Measurements from ENCODE around the gene RAI1. TPM values are rescaled to one million over a fixed set of nuclear protein-coding genes. Genes with fewer than 3 reads are reported as not detected.

The RAI1 gene
- total RNA-seq, 2 experiments from 2014 or later: 17.1 to 49.4 TPM

GRCh38 chr17:17792551-17793377, 111.5 kb downstream of the RAI1 start:
- Histone ChIP-seq H3K9me2 (ENCODE audit: insufficient read depth, low read length) (no peaks in the 10 kb centered on the region), H3K79me2 (ENCODE audit: insufficient read depth, low read depth, low read length) (no peaks in the 10 kb centered on the region), H4K20me1 (ENCODE audit: insufficient read depth, low read length) (no peaks in the 10 kb centered on the region), H3K4me1 (ENCODE audit: insufficient read depth, low read length, poor library complexity, severe bottlenecking) (no peaks in the 10 kb centered on the region), H3K4me3 (ENCODE audit: low read depth, low read length, poor library complexity, severe bottlenecking) (no peak overlapping the region), H3K36me3 (ENCODE audit: insufficient read depth, low read length) (peaks cover 37% of the 10 kb centered on the region), H2AFZ (ENCODE audit: low read length) (no peak overlapping the region), H3K9me3 (ENCODE audit: low read length) (no peaks in the 10 kb centered on the region), H3K27ac (ENCODE audit: low read depth, low read length, poor library complexity, severe bottlenecking) (no peak overlapping the region), H3K4me2 (ENCODE audit: low read length) (no peak overlapping the region)
- DNase-seq (ENCODE audit: low spot score): no peak
- intact Hi-C loops (cut with micrococcal nuclease; ENCODE audit: unreplicated experiment): no loop called here
- CTCF ChIA-PET (ENCODE audit: unreplicated experiment): no interaction called here
- TF ChIP-seq, protein P1, sequence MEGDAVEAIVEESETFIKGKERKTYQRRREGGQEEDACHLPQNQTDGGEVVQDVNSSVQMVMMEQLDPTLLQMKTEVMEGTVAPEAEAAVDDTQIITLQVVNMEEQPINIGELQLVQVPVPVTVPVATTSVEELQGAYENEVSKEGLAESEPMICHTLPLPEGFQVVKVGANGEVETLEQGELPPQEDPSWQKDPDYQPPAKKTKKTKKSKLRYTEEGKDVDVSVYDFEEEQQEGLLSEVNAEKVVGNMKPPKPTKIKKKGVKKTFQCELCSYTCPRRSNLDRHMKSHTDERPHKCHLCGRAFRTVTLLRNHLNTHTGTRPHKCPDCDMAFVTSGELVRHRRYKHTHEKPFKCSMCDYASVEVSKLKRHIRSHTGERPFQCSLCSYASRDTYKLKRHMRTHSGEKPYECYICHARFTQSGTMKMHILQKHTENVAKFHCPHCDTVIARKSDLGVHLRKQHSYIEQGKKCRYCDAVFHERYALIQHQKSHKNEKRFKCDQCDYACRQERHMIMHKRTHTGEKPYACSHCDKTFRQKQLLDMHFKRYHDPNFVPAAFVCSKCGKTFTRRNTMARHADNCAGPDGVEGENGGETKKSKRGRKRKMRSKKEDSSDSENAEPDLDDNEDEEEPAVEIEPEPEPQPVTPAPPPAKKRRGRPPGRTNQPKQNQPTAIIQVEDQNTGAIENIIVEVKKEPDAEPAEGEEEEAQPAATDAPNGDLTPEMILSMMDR (conservative IDR thresholded peaks at IDR 0.05; ENCODE audit: low read length): no peak
- no peak for TF ChIP-seq EZH2phosphoT487 (IDR thresholded peaks at IDR 0.05; ENCODE audit: borderline replicate concordance, low read depth, low read length)
- POLR2A ChIA-PET: interaction anchor here (0.6 kb wide), 1 partner anchor 40 kb away, joined by 3 read pairs; no protein-coding TSS in a partner anchor
- no TSS peak for BruUV-seq (replicated peaks)

- no peaks in the 10 kb centered on the region for H3K9me3 ChIP-seq (ENCODE audit: low read length)
- TF ChIP-seq, protein P1 (conservative IDR thresholded peaks at IDR 0.05; ENCODE audit: low read length): no peak
- no peak for TF ChIP-seq EZH2phosphoT487 (IDR thresholded peaks at IDR 0.05; ENCODE audit: borderline replicate concordance, low read depth, low read length)
- H3K36me3 ChIP-seq (ENCODE audit: insufficient read depth, low read length): peaks cover 37% of the 10 kb centered on the region
- no peaks in the 10 kb centered on the region for H3K79me2 ChIP-seq (ENCODE audit: insufficient read depth, low read depth, low read length)
- H4K20me1 ChIP-seq (ENCODE audit: insufficient read depth, low read length): no peaks in the 10 kb centered on the region
- no TSS peak for BruUV-seq (replicated peaks)
- H3K4me3 ChIP-seq (ENCODE audit: low read depth, low read length, poor library complexity, severe bottlenecking): no peak overlapping the region
- intact Hi-C loops (cut with micrococcal nuclease; ENCODE audit: unreplicated experiment): no loop called here
- no peaks in the 10 kb centered on the region for H3K9me2 ChIP-seq (ENCODE audit: insufficient read depth, low read length)
- POLR2A ChIA-PET: no interaction called here
- CTCF ChIA-PET (ENCODE audit: unreplicated experiment): no interaction called here
- H3K4me1 ChIP-seq (ENCODE audit: insufficient read depth, low read length, poor library complexity, severe bottlenecking): no peaks in the 10 kb centered on the region
- no peak for DNase-seq (ENCODE audit: low spot score)
- H2AFZ ChIP-seq (ENCODE audit: low read length): no peak overlapping the region
- H3K4me2 ChIP-seq (ENCODE audit: low read length): no peak overlapping the region
- H3K27ac ChIP-seq (ENCODE audit: low read depth, low read length, poor library complexity, severe bottlenecking): no peak overlapping the region
These were observed 112.3 kb downstream of the RAI1 start for GRCh38 chr17:17793378-17794214.

Measured in OCI-LY7 (cell line).